ENCODE results near the gene TRIM24.

TRIM24 gene

GRCh38 chr7:138550337-138550736, 90.3 kb downstream of the TRIM24 start:
- no peak for TF ChIP-seq CTCF (IDR thresholded peaks at IDR 0.05; ENCODE audit: low read depth, low read length)
- DNase-seq (ENCODE audit: extremely low read depth, low read depth), result no peak

GRCh38 chr7:138551102-138551501, 91.0 kb downstream of the TRIM24 start:
- TF ChIP-seq CTCF (IDR thresholded peaks at IDR 0.05; ENCODE audit: low read depth, low read length), result no peak
- DNase-seq (ENCODE audit: extremely low read depth, low read depth), result no peak

- no peak for TF ChIP-seq CTCF (IDR thresholded peaks at IDR 0.05; ENCODE audit: low read depth, low read length)
- no peak for DNase-seq (ENCODE audit: extremely low read depth, low read depth)
Observed at GRCh38 chr7:138553805-138554204, 93.7 kb downstream of the TRIM24 start.

GRCh38 chr7:138554674-138555073, 94.6 kb downstream of the TRIM24 start:
- no peak for DNase-seq (ENCODE audit: extremely low read depth, low read depth)
- TF ChIP-seq CTCF (IDR thresholded peaks at IDR 0.05; ENCODE audit: low read depth, low read length), result no peak

GRCh38 chr7:138555684-138556083, 95.6 kb downstream of the TRIM24 start:
- DNase-seq (ENCODE audit: extremely low read depth, low read depth), result no peak

GRCh38 chr7:138556771-138557484, 96.9 kb downstream of the TRIM24 start:
- DNase-seq (ENCODE audit: extremely low read depth, low read depth), result no peak
- no peak for TF ChIP-seq CTCF (IDR thresholded peaks at IDR 0.05; ENCODE audit: low read depth, low read length)

More at GRCh38 chr7:138555684-138556083, 95.6 kb downstream of the TRIM24 start:
- no peak for TF ChIP-seq CTCF (IDR thresholded peaks at IDR 0.05; ENCODE audit: low read depth, low read length)

GRCh38 chr7:138559448-138559847, 99.4 kb downstream of the TRIM24 start:
- no peak for DNase-seq (ENCODE audit: extremely low read depth, low read depth)
- no peak for TF ChIP-seq CTCF (IDR thresholded peaks at IDR 0.05; ENCODE audit: low read depth, low read length)
